ENCODE data around the gene LPP.

LPP gene

DNA sequence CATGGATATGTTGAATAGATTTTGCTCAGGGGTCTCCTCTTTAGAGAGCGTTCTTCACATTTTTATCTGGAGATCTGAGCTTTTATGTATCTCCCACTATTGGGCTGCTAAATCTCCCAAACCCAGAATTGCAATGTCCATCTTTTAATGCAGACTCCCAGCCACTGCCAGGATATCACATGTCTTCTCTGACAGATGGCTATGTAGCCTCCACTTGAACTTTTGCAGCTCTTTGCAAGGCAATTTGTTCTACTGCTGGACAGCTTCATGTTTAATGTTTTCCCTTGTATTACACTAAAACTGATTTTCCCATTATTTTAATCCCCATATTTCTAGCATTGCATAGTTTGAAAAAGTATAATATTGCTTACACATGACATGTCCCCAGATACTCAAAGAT, 177.2 kb downstream of the LPP start:
- DNase-seq (ENCODE audit: low spot score), result no peak

DNA sequence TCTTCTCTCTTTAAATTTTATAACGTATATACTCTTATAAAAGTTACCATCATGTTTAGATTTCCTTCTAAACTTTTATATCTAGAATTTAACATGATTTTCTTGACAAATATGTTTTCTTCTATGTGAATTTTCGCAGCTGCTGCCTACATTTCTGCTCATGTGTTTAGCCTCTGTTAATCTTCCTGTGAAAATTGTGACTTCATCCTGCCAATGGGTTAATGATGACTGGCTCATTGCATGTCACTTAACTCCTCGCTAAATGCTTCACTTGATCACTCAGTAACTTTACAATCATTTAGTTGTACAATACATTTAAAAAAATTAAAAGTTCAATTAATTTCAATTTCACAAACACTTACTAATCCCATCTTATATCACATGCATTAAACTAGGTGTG, 178.1 kb downstream of the LPP start:
- DNase-seq (ENCODE audit: low spot score), result no peak

DNA sequence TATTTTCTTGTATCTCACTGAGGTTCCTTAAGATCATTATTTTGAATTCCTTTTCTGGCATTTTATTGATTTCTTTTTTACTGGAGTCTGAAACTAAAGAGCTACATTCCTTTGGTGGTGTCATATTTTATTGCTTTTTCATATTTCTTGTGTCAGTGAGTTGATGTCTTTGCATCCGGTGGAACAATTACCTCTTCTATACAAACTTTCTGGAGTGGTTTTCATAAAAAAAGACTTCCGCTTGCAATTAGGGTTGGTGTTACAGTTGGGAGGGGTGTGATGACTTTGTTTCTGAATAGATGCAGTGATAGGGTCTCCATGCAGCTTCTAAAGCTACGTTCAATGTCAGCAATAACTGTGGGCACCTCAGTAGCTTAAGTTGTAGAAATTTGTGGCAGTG, 181.7 kb downstream of the LPP start:
- DNase-seq (ENCODE audit: low spot score), result no peak

DNA sequence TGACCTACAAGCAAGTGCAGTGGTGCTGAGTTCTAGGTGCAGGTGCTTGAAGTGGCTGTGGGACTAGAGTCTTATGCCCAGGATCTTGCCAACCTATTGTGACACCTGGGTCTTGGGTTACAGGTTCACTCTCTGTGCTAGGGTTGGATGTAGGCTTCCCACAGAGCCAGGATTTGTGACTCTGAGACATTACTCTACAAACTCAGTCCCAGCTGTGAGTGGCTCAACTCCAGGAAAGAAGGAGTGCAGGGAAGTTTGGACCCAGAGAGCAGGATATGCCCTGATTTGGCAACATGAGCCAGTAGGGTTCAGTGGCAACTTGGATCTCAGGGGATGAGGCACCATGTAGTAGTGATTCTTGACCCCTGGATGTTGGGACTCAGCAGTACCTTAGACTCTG, 182.2 kb downstream of the LPP start:
- DNase-seq (ENCODE audit: low spot score), result no peak

DNA sequence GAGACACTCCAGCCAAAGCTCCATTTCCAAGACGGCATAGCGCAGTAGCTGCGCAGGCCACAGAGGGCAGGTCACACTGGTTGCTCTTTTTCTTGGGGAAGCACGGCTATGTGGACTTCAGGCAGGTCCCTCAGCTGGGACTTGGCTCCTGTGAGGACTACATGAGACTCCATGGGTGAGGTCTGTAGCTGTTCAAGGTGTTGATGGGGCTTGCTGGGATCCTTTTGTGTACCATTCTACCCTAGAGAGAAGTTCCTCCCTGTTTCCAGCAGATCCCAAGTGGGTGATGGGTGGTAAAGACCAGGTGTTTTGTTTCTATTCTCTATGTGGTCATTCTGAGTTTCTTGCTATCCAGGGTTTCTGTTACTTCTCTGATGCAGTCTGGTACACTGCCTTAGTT, 183.3 kb downstream of the LPP start:
- DNase-seq (ENCODE audit: low spot score), result no peak

DNA sequence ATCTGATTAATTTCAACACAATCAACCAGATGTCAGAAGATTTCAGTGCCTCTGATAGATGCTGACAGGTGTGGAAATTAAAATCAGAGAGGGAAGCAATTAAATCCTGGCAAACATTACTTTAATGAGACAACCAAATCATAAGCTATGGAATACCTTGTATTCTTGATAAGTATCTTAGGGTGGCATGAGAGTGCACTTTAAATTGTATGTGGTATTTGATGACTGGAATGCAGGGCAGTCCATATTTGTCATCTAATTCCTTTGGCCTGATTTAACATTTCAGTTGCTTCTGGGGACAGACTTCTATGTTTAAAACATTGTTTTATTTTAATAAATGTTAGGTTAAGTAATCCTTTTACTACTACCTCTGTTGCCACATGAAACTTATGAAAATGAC, 184.1 kb downstream of the LPP start:
- DNase-seq (ENCODE audit: low spot score), result peak; percentile 35

DNA sequence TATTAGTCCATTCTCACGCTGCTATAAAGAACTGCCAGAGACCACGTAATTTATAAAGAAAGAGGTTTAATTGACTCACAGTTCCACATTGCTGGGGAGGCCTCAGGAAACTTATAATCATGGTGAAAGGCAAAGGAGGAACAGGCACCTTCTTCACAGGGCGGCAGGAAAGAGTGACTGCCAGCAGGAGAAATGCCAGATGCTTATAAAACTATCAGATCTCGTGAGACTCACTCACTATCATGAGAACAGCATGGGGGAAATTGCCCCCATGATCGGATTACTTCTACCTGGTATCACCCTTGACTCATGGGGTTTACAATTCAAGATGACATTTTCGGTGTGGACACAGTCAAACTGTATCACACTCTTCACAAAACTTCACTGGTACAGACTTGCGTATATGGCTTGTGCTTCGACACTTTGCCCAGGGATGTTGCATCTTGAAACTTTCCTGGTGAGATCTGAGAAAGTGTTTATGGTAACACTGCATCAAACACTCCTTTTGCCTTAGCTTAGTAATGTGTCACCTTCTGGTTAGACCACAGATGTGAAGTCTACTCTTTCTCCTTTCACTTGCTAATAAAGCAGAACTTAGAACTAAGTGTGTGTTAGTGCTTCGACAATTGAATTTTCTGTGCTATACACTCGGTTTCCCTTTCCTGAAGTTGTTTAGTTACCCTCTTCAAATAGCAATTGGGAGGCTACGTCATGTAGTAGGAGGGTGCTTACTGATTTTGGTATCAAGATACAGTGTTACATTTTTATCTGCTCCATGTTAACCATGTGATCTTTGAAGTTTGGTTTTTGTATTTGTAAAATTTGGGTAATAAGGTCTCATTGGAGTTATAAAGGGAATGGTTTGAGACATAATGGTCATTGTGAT, 185.7 kb downstream of the LPP start:
- no peak for DNase-seq (ENCODE audit: low spot score)

DNA sequence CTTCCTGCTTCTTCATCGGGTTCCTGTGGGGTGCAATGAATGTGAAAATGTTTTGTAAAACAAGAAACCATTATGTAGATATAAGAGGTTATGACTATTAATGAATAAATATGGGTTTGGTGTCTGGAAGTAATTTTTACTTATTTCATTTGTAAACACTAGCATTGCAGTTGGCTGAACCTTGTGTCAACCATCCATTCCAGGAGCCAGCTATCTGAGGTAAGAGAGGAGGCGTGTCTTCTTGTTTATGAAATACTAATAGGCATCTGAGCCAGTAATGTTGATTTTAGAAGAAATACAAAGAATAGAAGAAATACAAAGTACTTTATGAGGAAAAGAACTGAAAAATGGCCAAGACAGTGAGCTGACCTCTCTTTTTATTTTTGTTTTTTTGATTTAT, 187.5 kb downstream of the LPP start:
- DNase-seq (ENCODE audit: low spot score), result no peak

DNA sequence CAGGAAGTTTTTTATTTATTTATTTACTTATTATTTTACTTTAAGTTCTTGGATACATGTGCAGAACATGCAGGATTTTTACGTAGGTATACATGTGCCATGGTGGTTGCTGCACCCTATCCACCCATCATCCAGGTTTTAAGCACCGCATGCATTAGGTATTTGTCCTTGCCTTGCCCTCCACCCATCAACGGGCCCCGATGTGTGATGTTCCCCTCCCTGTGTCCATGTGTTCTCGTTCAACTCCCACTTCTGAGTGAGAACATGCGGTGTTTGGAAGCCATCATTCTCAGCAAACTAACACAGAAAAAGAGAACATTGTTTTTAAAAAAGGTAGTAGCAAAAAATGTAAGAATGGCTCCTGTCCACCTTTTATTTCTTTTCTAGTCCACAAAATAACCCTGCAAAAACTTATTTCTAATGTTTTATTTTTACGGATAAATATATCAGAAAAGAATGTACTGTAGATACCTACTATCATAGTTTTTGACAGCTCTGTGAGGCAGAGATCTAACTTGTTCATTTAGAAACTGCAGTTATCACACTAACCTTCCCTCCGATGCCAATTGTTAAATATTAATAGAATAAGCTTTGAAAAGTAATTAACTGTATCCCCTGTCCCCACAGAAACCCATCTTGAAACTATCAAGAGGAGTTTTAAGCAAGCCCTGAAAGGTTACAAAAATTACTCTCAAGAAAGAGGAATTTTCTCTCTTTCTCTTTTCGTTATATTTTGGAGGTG, 189.2 kb downstream of the LPP start:
- no peak for DNase-seq (ENCODE audit: low spot score)

DNA sequence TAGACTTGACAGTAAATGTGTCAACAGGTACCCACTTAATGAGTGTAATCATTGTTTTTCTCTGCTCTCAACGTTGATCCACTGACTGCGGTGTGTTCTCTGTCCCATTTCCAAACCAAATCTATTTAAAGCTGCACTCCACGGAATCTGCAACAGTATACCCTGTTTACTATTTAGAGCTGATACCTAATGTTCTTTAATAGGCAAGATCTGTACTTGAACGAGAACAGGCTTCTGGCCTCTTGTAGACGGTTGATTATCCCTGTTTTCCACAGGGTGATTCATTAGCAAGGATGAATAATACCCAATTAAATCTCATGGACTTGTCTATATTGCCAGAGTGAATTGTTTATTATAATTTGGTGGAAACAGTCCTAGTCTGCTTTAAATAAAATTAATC, 189.9 kb downstream of the LPP start:
- DNase-seq (ENCODE audit: low spot score), result no peak

DNA sequence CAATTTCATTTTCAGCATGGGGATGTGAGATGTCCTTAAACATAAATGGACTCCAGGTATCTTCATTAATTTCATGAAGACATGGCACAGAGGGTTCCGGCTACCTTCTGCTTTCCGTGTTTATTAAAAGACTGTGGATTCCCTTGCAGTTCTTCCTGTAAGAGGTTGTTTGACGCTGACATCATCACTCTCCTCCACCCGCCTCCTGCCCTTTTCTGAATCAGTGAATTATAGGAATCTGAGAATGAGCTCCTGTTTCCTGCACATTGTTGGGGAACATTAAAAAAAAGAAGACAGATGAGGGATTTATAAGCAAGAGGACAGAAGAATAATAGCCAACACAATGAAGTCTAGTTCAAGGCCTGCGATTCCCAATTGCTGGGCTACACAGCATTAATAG, 191.3 kb downstream of the LPP start:
- no peak for DNase-seq (ENCODE audit: low spot score)

DNA sequence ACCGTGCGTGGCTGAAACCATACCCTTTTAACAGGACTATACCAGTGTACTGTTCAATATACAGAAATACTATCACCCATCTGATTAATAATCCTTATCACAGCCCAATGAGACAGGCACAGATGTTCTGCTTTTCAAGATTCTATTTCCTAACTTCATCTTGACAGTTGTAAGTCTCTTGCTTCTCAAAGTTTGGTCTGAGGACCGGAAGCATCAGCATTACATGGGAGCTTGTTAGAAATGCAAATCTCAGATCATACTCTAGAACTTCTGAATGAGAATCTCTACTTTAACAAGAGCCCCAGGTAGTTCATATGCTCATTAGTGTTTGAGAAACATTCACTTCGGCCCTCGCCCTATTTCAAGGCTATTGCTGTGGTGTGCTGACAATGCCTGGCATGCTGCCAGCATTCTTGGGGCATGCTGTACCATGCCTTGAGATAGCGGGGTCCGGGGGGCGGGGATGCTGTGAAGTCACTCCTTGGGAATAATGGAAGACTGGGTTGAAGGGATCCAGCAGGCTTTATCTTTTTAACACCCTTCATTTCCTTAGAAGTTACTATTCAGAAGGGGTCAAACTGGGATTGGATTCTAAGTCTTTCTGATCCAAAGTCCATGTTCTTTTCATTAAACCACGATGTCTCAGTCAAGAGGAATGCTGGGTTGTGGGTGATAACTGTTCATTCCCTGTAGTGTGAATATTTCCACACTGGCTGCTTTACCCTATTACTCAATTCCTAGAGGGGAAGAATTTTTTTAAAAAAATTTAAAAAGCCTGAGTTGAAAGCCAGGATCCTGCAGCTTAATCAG, 194.7 kb downstream of the LPP start:
- DNase-seq (ENCODE audit: low spot score), result peak; percentile 85

DNA sequence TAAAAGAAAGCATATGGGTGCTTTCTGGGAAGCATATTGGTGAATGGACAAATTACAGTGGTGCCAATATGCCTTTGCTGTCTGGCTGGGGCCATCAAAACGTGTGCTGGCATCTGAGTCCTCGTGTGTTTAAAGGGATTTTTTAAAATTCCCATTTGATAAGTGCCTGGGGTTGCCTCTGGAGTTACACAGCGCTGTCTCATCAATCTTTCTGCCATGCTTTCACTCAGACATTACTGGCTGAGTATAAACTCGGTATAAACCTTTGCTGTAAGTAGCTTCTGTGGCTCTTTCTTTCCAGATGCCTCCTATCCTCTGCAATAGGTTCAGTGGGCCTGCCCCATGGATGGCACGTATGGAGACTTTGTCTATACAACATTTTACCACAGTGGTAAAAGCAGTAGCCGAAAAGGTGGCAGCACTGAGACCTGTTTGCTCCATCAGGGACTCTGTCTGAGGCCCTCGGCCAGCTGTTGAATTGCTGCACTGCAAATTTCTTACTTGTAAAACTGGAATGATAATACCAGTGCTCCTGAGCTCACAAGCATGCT, 195.5 kb downstream of the LPP start:
- peak; percentile 30 for DNase-seq (ENCODE audit: low spot score)

DNA sequence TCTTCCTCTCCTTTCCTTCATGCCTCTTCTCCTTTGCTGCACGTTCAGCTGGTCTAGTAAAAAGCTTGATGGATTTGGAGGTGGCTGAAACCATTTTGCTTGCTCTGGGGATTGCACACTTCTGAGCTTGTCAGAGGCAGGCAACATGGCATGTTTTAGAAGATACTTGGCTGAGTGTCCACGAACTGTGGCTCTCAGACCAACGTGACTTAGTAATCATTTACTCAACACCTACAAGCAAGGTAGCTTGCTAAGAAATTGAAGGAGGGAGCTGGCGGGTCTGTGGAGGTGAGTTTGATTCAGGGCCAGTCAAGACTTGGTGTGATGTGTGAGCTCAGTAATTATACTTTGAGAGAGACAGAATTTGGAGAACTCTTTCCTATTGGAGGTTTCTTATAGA, 196.0 kb downstream of the LPP start:
- DNase-seq (ENCODE audit: low spot score), result no peak

DNA sequence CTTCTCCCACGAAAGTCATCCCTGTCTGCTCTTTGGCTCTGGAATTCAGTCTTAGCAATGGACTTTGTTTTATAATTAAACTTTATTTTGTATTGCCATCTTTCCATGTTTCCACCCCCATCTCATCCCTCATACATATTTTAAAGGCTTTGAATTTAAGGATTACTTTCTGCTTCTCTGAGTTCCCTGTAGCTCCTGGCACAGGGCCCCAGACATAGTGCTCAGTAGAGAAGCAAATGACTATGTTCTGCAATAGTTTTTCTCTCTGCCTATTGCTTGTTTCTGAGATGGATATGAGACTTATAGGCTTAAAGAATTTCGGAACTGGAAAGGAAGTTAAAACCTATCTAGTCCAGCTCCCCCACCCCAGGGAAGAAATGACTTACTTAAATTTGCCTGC, 197.0 kb downstream of the LPP start:
- no peak for DNase-seq (ENCODE audit: low spot score)

DNA sequence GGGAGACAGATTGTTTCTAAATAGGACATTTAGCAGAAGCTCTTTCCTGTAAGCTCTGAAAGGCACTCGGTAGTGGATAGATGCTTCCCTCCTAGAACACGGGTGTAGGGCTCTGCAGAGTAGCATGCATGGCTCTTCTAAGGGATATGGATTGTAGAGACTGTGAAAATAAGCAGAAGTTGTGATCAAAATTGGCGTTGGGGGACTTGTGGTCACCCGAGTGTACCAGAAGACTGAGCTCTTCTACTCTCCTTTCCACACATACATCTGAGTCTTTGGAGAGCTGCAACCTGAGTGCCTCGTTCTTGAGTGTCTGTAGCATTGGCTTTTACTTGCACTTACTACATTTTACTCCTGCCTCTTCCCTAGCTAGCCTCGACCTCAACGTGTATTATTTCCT, 197.7 kb downstream of the LPP start:
- DNase-seq (ENCODE audit: low spot score), result no peak

DNA sequence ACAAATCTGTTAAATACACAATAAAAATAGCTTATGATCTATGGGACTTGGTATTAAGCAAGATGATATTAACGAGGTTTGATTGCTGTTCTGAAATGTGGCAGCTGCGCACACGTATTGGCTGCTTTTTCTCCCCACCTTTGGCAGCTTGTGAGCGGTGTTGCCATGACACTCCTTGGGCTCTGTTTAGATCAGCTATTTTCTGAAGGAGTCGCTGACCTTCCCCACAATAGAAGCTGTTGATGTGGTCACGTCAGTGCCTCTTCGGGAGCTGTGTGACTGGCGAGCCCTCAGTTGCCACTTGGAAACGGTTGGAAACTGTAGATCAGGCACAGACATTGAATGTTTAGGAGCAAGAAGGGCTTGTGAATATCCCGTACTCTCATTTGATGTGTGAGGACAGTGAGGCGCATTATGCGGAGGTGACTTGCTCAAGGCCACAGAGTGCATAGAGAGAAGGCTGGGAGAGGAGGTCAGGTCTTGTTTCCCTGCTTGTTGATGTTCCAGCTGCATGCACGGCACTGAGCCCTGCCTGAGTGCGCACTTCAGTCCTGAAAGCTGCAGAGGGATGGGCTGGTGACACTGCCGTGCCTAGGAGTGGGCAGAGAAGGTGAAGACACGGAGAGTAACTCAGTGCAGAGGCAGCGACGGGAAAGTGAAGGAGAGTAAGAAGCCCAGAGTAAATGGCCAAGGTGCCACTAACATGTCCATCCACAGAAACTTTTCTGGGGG, 198.4 kb downstream of the LPP start:
- no peak for DNase-seq (ENCODE audit: low spot score)

DNA sequence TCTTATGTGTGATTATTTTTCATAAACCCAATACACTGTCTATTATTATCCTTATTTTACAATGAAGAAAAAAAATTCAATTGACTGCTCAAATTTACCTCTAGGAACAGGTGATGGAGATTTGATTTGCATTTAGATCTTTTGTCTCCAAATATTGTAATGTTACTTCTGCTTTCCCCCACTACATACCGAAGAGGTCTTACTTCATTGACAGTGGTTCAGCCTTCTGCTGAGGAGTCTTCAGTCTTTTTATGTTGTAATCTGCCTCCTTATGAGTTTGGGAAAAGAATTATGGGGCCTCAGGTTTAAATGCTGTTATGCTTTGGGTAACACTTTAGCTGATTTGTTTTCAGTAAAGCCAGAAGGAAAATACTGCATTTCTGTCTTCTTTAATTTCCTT, 199.5 kb downstream of the LPP start:
- no peak for DNase-seq (ENCODE audit: low spot score)

DNA sequence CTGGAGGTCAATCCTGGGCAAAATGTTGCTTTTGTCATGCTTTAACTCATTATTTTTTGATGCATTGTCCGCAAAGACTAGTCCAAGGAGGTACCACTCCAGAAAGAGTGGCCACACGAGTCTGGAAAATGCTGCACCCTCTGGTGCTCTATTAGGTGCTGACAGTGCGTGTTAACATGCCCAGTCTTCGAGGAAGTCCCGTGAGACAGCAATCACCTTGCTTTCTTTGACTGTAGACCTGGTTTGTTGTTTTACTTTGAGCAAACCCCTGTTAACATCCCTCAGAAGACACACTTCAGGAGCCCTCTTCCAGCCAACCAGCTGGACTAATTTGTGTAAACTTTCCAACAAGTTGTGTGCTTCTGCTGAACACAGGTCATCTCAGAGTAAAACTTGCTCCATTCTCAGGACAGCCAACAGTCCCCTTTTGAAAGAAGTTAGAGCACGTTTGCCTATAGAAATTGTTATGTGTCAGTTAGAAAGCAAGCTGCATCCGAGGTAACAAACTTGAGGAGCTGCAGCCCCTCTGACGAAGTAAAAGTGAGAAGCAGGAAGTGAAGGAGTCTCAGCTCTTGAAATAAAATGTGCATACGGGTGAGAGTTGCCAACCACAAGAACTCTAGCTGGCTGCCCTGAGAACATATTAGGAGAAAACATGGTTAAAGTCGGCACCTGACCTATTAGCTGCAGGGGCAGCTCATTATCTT, 205.0 kb downstream of the LPP start:
- DNase-seq (ENCODE audit: low spot score), result no peak

DNA sequence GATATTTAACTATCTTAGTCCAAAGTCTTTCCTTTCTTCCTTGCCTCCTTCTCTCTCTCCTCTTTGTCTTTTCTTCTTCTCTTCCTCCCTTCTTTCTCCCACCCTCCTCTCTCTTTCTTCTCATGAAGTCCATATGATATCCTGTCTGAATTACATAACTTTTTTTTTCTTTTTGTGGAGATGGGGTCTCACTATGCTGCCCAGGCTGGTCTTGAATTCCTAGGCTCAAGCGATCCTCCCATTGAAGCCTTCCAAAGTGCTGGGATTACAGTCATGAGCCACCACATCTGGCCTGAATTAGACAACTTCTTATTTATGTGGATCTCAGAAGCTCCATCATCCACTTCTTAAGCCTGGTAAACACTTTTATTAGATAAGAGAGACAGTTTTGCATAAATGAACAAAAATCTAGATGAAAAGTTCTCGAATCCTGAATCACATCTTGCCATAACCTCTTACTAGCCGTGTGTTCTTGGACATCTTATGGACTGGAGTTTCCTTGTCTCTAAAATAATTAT, 206.5 kb downstream of the LPP start:
- DNase-seq (ENCODE audit: low spot score), result no peak

DNA sequence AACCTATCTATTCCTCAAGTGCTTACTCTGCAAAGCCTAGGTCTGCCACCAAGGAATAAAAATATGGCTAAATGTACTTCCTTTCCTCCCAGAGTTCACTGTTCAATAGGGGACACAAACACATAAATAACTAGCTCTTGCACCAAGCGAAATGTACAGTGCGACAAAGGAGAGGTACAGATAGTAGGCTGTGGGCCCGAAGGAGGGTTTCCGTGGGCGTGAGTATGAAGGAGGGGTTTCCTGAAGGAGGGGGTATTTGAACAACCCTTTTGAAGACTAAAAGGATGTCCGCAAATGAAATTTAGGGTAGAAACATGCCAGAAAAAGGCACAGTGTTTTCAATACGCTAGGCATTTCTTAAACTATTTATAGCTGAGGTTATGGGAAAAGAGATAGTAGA, 207.9 kb downstream of the LPP start:
- no peak for DNase-seq (ENCODE audit: low spot score)

Measured in AG20443 (cell line).